NK-92 (cell line): ENCODE measurements around the gene ACTMAP.

Experiments used
- DNase-seq: peaks from one replicate; lab custom pipeline; 2025; ENCODE audit not compliant: unreplicated experiment; lab: John Stamatoyannopoulos, UW

Gene ACTMAP

GRCh38 chr19:40701758-40702157 lies 48.5 kb downstream of the ACTMAP start:
- no peak for DNase-seq

- DNase-seq: no peak
These were observed 50.2 kb downstream of the ACTMAP start for GRCh38 chr19:40700083-40700482.

GRCh38 chr19:40697007-40697406 lies 53.3 kb downstream of the ACTMAP start:
- no peak for DNase-seq

GRCh38 chr19:40695881-40696280 lies 54.4 kb downstream of the ACTMAP start:
- no peak for DNase-seq

GRCh38 chr19:40693896-40694295 lies 56.4 kb downstream of the ACTMAP start:
- DNase-seq: no peak

- no peak for DNase-seq
These were observed 57.0 kb downstream of the ACTMAP start for GRCh38 chr19:40693150-40693788.

GRCh38 chr19:40692212-40692551 lies 58.1 kb downstream of the ACTMAP start:
- DNase-seq: no peak

- DNase-seq: no peak
These were observed 58.7 kb downstream of the ACTMAP start for GRCh38 chr19:40691421-40692211.
